ENCODE measurements around the gene DDX1. TPM values are rescaled to one million over a fixed set of nuclear protein-coding genes. Genes with fewer than 3 reads are reported as not detected.
A peak's percentile ranks its signal among the peaks of the same experiment; 100 is the strongest.

DDX1 gene
- total and polyA plus RNA-seq, 9 of the 15 experiments (the other 6 are each of a cell fraction or from before 2014, with no cell fraction given) = 116 to 277 (median 232) TPM

GRCh38 chr2:15591373-15591691 is 336 bp upstream of the DDX1 start:
- H3K9ac ChIP-seq (ENCODE audit: insufficient read depth in 1 of 2, low read depth in 2 of 2, low read length in 2 of 2) = peak overlapping the region; percentile 88 to 100
- peaks cover 21% of the 10 kb centered on the region for H3K36me3 ChIP-seq (ENCODE audit: control insufficient read depth, insufficient read depth, low read length)
- DNase-seq (ENCODE audit: extremely low read depth in 1 of 4, low spot score in 3 of 4) (no peak), ATAC-seq (no peak; the same call in 2 of the 3 replicates), FAIRE-seq (no peak)
- peak overlapping the region; percentile 90 for H3K4me3 ChIP-seq
- H3K9me1 ChIP-seq (ENCODE audit: control insufficient read depth, insufficient read depth, low read length) = no peaks in the 10 kb centered on the region
- in situ Hi-C loops (cut with MboI) = loop anchor here (25.0 kb wide), 1 partner anchor 679 kb away; no protein-coding TSS in a partner anchor
- H3K27ac ChIP-seq (ENCODE audit: extremely low read depth, low read depth, low read length) = peak overlapping the region; percentile 93
- H4K20me1 ChIP-seq (replicated peaks; ENCODE audit: control insufficient read depth, insufficient read depth, low read length) = no peaks in the 10 kb centered on the region
- H2AFZ ChIP-seq (ENCODE audit: low read depth, low read length) = peak overlapping the region; percentile 93
- H3K79me2 ChIP-seq (ENCODE audit: control insufficient read depth, insufficient read depth, low read length) = peaks cover 59% of the 10 kb centered on the region
- H3K4me1 ChIP-seq (replicated peaks in 1 of 2; ENCODE audit: control insufficient read depth in 2 of 2, insufficient read depth in 2 of 2, low read length in 2 of 2) = peaks cover 7 to 16% of the 10 kb centered on the region in 2 experiments; a peak in 4 of 5 replicates
- no TSS peak for BruUV-seq (replicated peaks)
- peak overlapping the region; percentile 97 for H3K4me2 ChIP-seq (ENCODE audit: insufficient read depth, low read length)
- intact Hi-C loops (cut with micrococcal nuclease) = no loop called here
- ChIA-PET POLR2A (interaction anchor here (0.8 to 0.9 kb wide), 2 partner anchors 23 to 428 kb away, joined by 3 read pairs; no protein-coding TSS in a partner anchor), CTCF (ENCODE audit: low intra/inter-chr PET ratio) (interaction anchor here (0.7 kb wide), 1 partner anchor 13 kb away, joined by 4 read pairs; no protein-coding TSS in a partner anchor)
- WGBS (ENCODE audit: insufficient coverage, low coverage, missing lambda C conversion rate) = 0% methylated on average over 7 of the region's 7 CpGs
- H3K27me3 ChIP-seq (ENCODE audit: control insufficient read depth in 2 of 2, insufficient read depth in 2 of 2, low read length in 2 of 2) = no peaks in the 10 kb centered on the region
- H3K9me3 ChIP-seq (replicated peaks; ENCODE audit: control insufficient read depth, insufficient read depth, low read depth, low read length) = no peaks in the 10 kb centered on the region
- no peak for TF ChIP-seq SRSF9 (IDR thresholded peaks at IDR 0.05; ENCODE audit: borderline replicate concordance, low read depth, low read length)
- no peak for TF ChIP-seq ZNF174 (CRISPR knock-in tag; IDR thresholded peaks at IDR 0.05)
- TF ChIP-seq GTF3C2 (IDR thresholded peaks at IDR 0.05; ENCODE audit: borderline replicate concordance, extremely low read depth, insufficient read length) = no peak
- peak; percentile 50 to 62; a peak in 3 of 4 replicates for TF ChIP-seq NRF1 (conservative IDR thresholded peaks at IDR 0.05 in 1 of 2, IDR thresholded peaks at IDR 0.05 in 1 of 2)
- TF ChIP-seq GABPB2 (CRISPR knock-in tag; conservative IDR thresholded peaks at IDR 0.05) = no peak
- TF ChIP-seq HOMEZ (CRISPR knock-in tag; IDR thresholded peaks at IDR 0.05) = no peak
- no peak for TF ChIP-seq ZEB2 (IDR thresholded peaks at IDR 0.05)
- no peak for TF ChIP-seq CEBPG (CRISPR knock-in tag; IDR thresholded peaks at IDR 0.05)
- no peak for TF ChIP-seq CEBPG (tag; conservative IDR thresholded peaks at IDR 0.05 in 1 of 2, IDR thresholded peaks at IDR 0.05 in 1 of 2)
- TF ChIP-seq XRCC5 (IDR thresholded peaks at IDR 0.05; ENCODE audit: low read depth, low read length) = no peak
- peak; percentile 48; the same call in 1 of the 2 replicates for TF ChIP-seq TAL1 (IDR thresholded peaks at IDR 0.05)
- TF ChIP-seq, protein P1, sequence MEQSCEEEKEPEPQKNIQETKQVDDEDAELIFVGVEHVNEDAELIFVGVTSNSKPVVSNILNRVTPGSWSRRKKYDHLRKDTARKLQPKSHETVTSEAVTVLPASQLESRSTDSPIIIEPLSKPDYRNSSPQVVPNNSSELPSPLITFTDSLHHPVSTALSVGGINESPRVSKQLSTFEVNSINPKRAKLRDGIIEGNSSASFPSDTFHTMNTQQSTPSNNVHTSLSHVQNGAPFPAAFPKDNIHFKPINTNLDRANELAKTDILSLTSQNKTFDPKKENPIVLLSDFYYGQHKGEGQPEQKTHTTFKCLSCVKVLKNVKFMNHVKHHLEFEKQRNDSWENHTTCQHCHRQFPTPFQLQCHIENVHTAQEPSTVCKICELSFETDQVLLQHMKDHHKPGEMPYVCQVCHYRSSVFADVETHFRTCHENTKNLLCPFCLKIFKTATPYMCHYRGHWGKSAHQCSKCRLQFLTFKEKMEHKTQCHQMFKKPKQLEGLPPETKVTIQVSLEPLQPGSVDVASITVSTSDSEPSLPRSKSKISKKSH (CRISPR knock-in tag; IDR thresholded peaks at IDR 0.05) = no peak
- no peak for TF ChIP-seq NCOA6 (IDR thresholded peaks at IDR 0.05)
- TF ChIP-seq FOXK2 (conservative IDR thresholded peaks at IDR 0.05 in 1 of 2, IDR thresholded peaks at IDR 0.05 in 1 of 2; ENCODE audit: low read depth in 2 of 2) = peak in 1 of 2 experiments; percentile 54; a peak in 1 of 4 replicates
- no peak; the same call in 1 of the 2 replicates for TF ChIP-seq TEAD4 (IDR thresholded peaks at IDR 0.05; ENCODE audit: low read length)
- no peak for TF ChIP-seq TEAD4 (CRISPR knock-in tag; IDR thresholded peaks at IDR 0.05; ENCODE audit: borderline replicate concordance)
- peak; percentile 81 for TF ChIP-seq KDM5B (IDR thresholded peaks at IDR 0.05; ENCODE audit: insufficient replicate concordance, low read depth, low read length)

All from K562 (cell line).